CD4-positive, CD25-positive, alpha-beta regulatory T cell (primary cell): Measurements from ENCODE around the gene RPUSD4. TPM values are rescaled to one million over a fixed set of nuclear protein-coding genes. Genes with fewer than 3 reads are reported as not detected.

Source experiments
- ATAC-seq, 2 donors: fragments of 150-1000 bp; cut with Tn5 transposase; one replicate each; pipeline ENCODE4 v1.10.0; 2021; ENCODE audit warnings: low read depth in 2 of 2, moderate number of reproducible peaks in 2 of 2, moderate library complexity in 1 of 2
- DNase-seq, 3 donors: peaks; one replicate each; pipeline versions ENCODE4 v3.0.0 to v3.0.0-alpha.2; 2012 to 2022; ENCODE audit warnings: mixed read lengths in 1 of 3
- H3K27ac ChIP-seq: one replicate; pipeline ENCODE4 v1.7.0; 2013; ENCODE audit warnings: mild to moderate bottlenecking, low read length; ENCODE audit not compliant: insufficient read depth, poor library complexity, severe bottlenecking
- H3K27me3 ChIP-seq: one replicate; pipeline ENCODE4 v1.7.0; 2013; ENCODE audit warnings: low read length; ENCODE audit not compliant: control insufficient read depth, insufficient read depth
- H3K36me3 ChIP-seq: one replicate; pipeline ENCODE4 v1.7.0; 2013; ENCODE audit warnings: mild to moderate bottlenecking, low read length, moderate library complexity; ENCODE audit not compliant: control insufficient read depth, insufficient read depth
- H3K4me1 ChIP-seq: 2 replicates; pipeline ENCODE4 v1.7.0; 2013; ENCODE audit warnings: mild to moderate bottlenecking, low read length; ENCODE audit not compliant: insufficient read depth, control insufficient read depth, poor library complexity, severe bottlenecking
- H3K4me3 ChIP-seq: one replicate; pipeline ENCODE4 v1.7.0; 2013; ENCODE audit warnings: low read depth, mild to moderate bottlenecking, low read length, moderate library complexity
- H3K9me3 ChIP-seq, 2 experiments: 1 replicate in 1 of 2; 2 replicates in 1 of 2; pipeline ENCODE4 v1.7.0; 2013; ENCODE audit warnings: low read length in 2 of 2, mild to moderate bottlenecking in 1 of 2, moderate library complexity in 1 of 2; ENCODE audit not compliant: control insufficient read depth in 2 of 2
- H3K27ac Mint-ChIP-seq, 3 donors: one replicate each; pipeline ENCODE4 v1.8.0; 2020 to 2022; ENCODE audit warnings: mild to moderate bottlenecking in 3 of 3, mixed read lengths in 3 of 3, moderate library complexity in 2 of 3
- H3K27me3 Mint-ChIP-seq: one replicate; pipeline ENCODE4 v1.8.0; 2022; ENCODE audit warnings: mild to moderate bottlenecking, mixed read lengths
- H3K36me3 Mint-ChIP-seq: one replicate; pipeline ENCODE4 v1.8.0; 2020; ENCODE audit warnings: mixed read lengths
- H3K4me1 Mint-ChIP-seq, 4 donors: one replicate each; pipeline ENCODE4 v1.8.0; 2020 to 2022; ENCODE audit warnings: mixed read lengths in 4 of 4, mild to moderate bottlenecking in 1 of 4
- H3K4me3 Mint-ChIP-seq, 4 donors: one replicate each; pipeline ENCODE4 v1.8.0; 2020 to 2022; ENCODE audit warnings: mild to moderate bottlenecking in 4 of 4, mixed read lengths in 4 of 4, moderate library complexity in 3 of 4
- H3K9me3 Mint-ChIP-seq, 7 donors: one replicate each; pipeline ENCODE4 v1.8.0; 2020 to 2022; ENCODE audit warnings: mixed read lengths in 7 of 7, mild to moderate bottlenecking in 3 of 7, moderate library complexity in 2 of 7
- polyA plus RNA-seq, 4 donors: library from polyadenylated mRNA; unstranded; fragments of 300-500 nt; fragmentation: Illumina TruSeq; gene quantifications; one replicate each; pipeline ENCODE4 v1.2.3, GENCODE V29; 2021
- total RNA-seq: library from RNA; stranded (reverse); gene quantifications from one replicate; pipeline ENCODE4 v1.2.3, GENCODE V29; 2022

RPUSD4 gene
- total and polyA plus RNA-seq, 5 donors from 2014 or later = 20.0 to 34.8 (median 25.0) TPM

DNA sequence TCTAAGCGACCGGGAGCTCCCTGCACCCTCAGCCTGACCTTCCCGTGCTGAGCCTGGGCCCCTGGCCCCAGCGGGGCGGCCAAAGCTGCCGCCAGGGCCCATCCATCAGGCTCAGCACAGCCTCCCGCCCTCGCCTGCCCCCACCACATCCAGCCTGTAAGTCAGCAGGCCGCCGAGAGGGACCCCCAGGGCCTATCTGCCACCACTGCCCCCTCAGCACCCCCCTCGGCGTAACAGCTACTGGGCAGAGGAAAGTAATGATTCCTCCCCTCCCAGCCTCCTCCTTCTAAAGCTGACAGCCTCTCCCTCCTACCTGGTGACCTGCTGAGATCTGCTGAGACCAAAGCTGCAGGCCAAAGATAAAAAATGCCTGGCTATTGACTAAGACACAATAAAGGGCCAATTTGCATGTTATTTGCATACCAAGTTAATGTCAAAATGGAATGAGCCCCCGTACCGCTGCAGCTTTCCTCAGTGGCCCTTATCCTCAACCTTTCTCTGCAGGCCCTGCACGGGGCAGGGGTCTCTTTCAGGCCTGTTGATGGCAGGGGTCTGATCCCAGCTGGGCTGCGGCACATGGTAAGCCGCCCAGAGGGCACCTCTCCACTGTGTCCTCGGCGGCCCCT, 51.6 kb downstream of the RPUSD4 start:
- Mint-ChIP-seq H3K4me3 (no peak overlapping the region), H3K27ac (no peak overlapping the region)

GRCh38 chr11:126158054-126158791, 53.2 kb downstream of the RPUSD4 start:
- no peak overlapping the region for H3K27ac Mint-ChIP-seq
- no peaks in the 10 kb centered on the region for H3K4me1 Mint-ChIP-seq
- ATAC-seq (no peak), DNase-seq (no peak)
- H3K27ac ChIP-seq = no peak overlapping the region
- H3K4me3 ChIP-seq = no peak overlapping the region
- peaks cover 2% of the 10 kb centered on the region for H3K27me3 Mint-ChIP-seq
- H3K27me3 ChIP-seq = no peaks in the 10 kb centered on the region
- H3K4me1 ChIP-seq = no peaks in the 10 kb centered on the region
- H3K36me3 ChIP-seq = no peaks in the 10 kb centered on the region
- H3K9me3 ChIP-seq = no peaks in the 10 kb centered on the region
- H3K4me3 Mint-ChIP-seq = no peak overlapping the region
- peaks cover 0 to 6% (median 2%) of the 10 kb centered on the region in 7 donors for H3K9me3 Mint-ChIP-seq
- no peaks in the 10 kb centered on the region for H3K36me3 Mint-ChIP-seq

More for the DNA sequence above, 51.6 kb downstream of the RPUSD4 start:
- Histone ChIP-seq H3K4me1 (no peaks in the 10 kb centered on the region), H3K36me3 (no peaks in the 10 kb centered on the region), H3K9me3 (no peaks in the 10 kb centered on the region), H3K27ac (no peak overlapping the region), H3K4me3 (no peak overlapping the region), H3K27me3 (no peaks in the 10 kb centered on the region)
- Mint-ChIP-seq H3K27me3 (peaks cover 8% of the 10 kb centered on the region), H3K9me3 (peaks cover 0 to 5% (median 0%) of the 10 kb centered on the region in 7 donors), H3K36me3 (no peaks in the 10 kb centered on the region), H3K4me1 (peaks cover 0 to 5% (median 1%) of the 10 kb centered on the region in 4 donors)
- DNase-seq (no peak), ATAC-seq (no peak)

- Histone ChIP-seq H3K4me1 (no peaks in the 10 kb centered on the region), H3K9me3 (no peaks in the 10 kb centered on the region), H3K27me3 (no peaks in the 10 kb centered on the region), H3K4me3 (no peak overlapping the region), H3K27ac (no peak overlapping the region), H3K36me3 (no peaks in the 10 kb centered on the region)
- Mint-ChIP-seq H3K4me3 (no peak overlapping the region), H3K9me3 (peaks cover 0 to 6% (median 2%) of the 10 kb centered on the region in 7 donors), H3K27ac (no peak overlapping the region), H3K36me3 (no peaks in the 10 kb centered on the region), H3K27me3 (peaks cover 2% of the 10 kb centered on the region), H3K4me1 (no peaks in the 10 kb centered on the region)
- DNase-seq (no peak), ATAC-seq (no peak)
These were observed 54.0 kb downstream of the RPUSD4 start for GRCh38 chr11:126157326-126158030.

DNA sequence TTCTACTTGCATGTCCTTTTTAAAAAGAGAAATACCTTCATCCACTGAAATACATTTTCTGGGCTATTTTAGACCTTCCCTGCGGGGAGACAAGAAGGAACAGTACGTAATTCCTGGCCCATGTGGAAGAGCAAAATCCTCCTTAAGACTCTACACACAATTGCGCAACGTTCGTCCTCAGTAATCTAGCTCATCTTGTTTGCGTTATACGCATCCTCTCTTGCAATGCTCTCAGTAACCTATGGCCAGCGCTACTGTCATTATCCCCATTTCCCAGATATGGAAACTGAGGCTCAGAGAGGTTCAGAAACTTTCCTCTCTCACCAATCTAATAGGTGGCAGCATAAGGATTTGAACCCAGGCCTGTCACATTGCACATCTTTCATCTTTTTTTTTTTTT, 54.6 kb downstream of the RPUSD4 start:
- peaks cover 4% of the 10 kb centered on the region for H3K36me3 Mint-ChIP-seq
- H3K9me3 Mint-ChIP-seq = peaks cover 0 to 9% (median 4%) of the 10 kb centered on the region in 7 donors
- H3K4me3 Mint-ChIP-seq = no peak overlapping the region
- H3K27ac Mint-ChIP-seq = peak overlapping the region in 1 of 3 donors; percentile 77
- DNase-seq (no peak), ATAC-seq (no peak)
- H3K36me3 ChIP-seq = no peaks in the 10 kb centered on the region
- H3K4me1 Mint-ChIP-seq = no peaks in the 10 kb centered on the region
- H3K4me3 ChIP-seq = no peak overlapping the region
- H3K9me3 ChIP-seq = peaks cover 0 to 7% of the 10 kb centered on the region in 2 experiments
- H3K27me3 Mint-ChIP-seq = peaks cover 5% of the 10 kb centered on the region
- no peak overlapping the region for H3K27ac ChIP-seq
- H3K27me3 ChIP-seq = no peaks in the 10 kb centered on the region
- H3K4me1 ChIP-seq = no peaks in the 10 kb centered on the region

DNA sequence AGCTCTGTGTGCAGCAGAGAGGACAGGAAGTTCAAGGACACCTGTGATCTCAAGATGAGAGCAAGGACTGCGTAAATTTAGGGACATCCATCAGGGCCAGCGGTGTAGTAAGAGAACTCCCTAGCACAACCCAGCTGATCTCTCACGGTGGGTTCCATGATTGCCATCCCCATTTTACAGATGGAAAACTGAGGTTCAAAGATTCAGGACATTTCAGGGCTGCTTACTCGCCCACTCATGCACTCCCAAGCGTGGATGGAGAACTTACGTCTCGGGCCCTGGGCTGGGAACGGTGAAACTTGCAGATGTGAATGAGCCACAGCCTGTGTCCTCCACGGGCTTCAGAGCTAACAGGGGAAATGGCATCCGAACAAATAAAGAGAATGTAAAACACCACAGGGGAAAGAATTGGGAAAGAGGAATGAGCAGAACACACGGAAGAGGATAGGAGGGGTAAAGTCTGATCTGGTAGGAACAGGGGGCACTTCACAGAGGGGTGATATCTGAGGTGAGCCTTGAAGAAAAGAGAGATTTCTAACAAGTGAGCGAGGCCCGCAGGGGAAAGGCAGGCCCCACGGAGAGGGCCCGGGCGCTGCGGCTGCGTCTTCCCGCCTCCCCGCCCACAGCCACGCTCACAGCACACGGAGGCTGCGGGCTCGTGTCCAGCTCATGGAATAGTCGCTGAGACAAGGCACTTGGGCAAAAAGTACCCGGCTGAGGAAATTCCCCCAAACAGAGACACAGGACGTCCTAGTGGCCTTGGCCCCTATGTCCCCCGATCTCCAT, 55.9 kb downstream of the RPUSD4 start:
- Mint-ChIP-seq H3K27ac (no peak overlapping the region), H3K4me3 (no peak overlapping the region), H3K27me3 (peaks cover 5% of the 10 kb centered on the region), H3K9me3 (peaks cover 0 to 16% (median 6%) of the 10 kb centered on the region in 7 donors), H3K36me3 (peaks cover 4% of the 10 kb centered on the region), H3K4me1 (no peaks in the 10 kb centered on the region)
- ATAC-seq = no peak
- Histone ChIP-seq H3K4me1 (no peaks in the 10 kb centered on the region), H3K36me3 (no peaks in the 10 kb centered on the region), H3K27me3 (peaks cover 3% of the 10 kb centered on the region), H3K27ac (no peak overlapping the region), H3K9me3 (peaks cover 2 to 12% of the 10 kb centered on the region in 2 experiments), H3K4me3 (no peak overlapping the region)
- no peak for DNase-seq

GRCh38 chr11:126154691-126155090, 56.8 kb downstream of the RPUSD4 start:
- DNase-seq (no peak), ATAC-seq (no peak)
- peaks cover 2 to 12% of the 10 kb centered on the region in 2 experiments for H3K9me3 ChIP-seq
- Mint-ChIP-seq H3K4me1 (peaks cover 0 to 1% (median 0%) of the 10 kb centered on the region in 4 donors), H3K4me3 (no peak overlapping the region), H3K27me3 (peaks cover 12% of the 10 kb centered on the region), H3K9me3 (peaks cover 0 to 16% (median 6%) of the 10 kb centered on the region in 7 donors), H3K27ac (no peak overlapping the region), H3K36me3 (peaks cover 4% of the 10 kb centered on the region)
- H3K4me1 ChIP-seq = no peaks in the 10 kb centered on the region
- peaks cover 3% of the 10 kb centered on the region for H3K27me3 ChIP-seq
- H3K27ac ChIP-seq = no peak overlapping the region
- H3K4me3 ChIP-seq = no peak overlapping the region
- H3K36me3 ChIP-seq = no peaks in the 10 kb centered on the region

GRCh38 chr11:126153972-126154371, 57.5 kb downstream of the RPUSD4 start:
- H3K27me3 Mint-ChIP-seq = peaks cover 15% of the 10 kb centered on the region

More at GRCh38 chr11:126153972-126154371, 57.5 kb downstream of the RPUSD4 start:
- ATAC-seq (no peak), DNase-seq (no peak)
- H3K4me3 Mint-ChIP-seq = no peak overlapping the region
- H3K27ac ChIP-seq = no peak overlapping the region
- H3K27ac Mint-ChIP-seq = no peak overlapping the region
- H3K4me1 ChIP-seq = no peaks in the 10 kb centered on the region
- H3K9me3 ChIP-seq = peaks cover 2 to 12% of the 10 kb centered on the region in 2 experiments
- peaks cover 3% of the 10 kb centered on the region for H3K27me3 ChIP-seq
- no peak overlapping the region for H3K4me3 ChIP-seq
- H3K4me1 Mint-ChIP-seq = peaks cover 0 to 4% (median 0%) of the 10 kb centered on the region in 4 donors
- H3K36me3 ChIP-seq = no peaks in the 10 kb centered on the region
- H3K36me3 Mint-ChIP-seq = peaks cover 4% of the 10 kb centered on the region
- peaks cover 0 to 16% (median 6%) of the 10 kb centered on the region in 7 donors for H3K9me3 Mint-ChIP-seq
